HL-60 (cell line): Measurements from ENCODE around the gene FOS.

ENCODE experiments used
- DNase-seq, 2 experiments: peaks; one replicate each; pipeline ENCODE4 v3.0.0-alpha.2; 2010 to 2020; ENCODE audit warnings: low read depth in 1 of 2, low spot score in 1 of 2
- H3K27ac ChIP-seq: fragments of 250-450 bp; sonication (Bioruptor Pico); replicated peaks from 2 replicates; pipeline ENCODE4 v1.5.1; 2020; ENCODE audit warnings: mild to moderate bottlenecking, moderate library complexity
- H3K27me3 ChIP-seq: fragments of 250-450 bp; sonication (Bioruptor Pico); 2 replicates; pipeline ENCODE4 v1.5.1; 2021; ENCODE audit warnings: mild to moderate bottlenecking, moderate library complexity; ENCODE audit not compliant: insufficient read depth, poor library complexity, severe bottlenecking
- H3K4me3 ChIP-seq: replicated peaks from 2 replicates; pipeline ENCODE4 v1.5.1; 2011; ENCODE audit warnings: mild to moderate bottlenecking, control low read depth, low read length; ENCODE audit not compliant: insufficient read depth
- CTCF ChIP-seq: IDR thresholded peaks from one replicate; pipeline ENCODE4 v1.5.1; 2011; ENCODE audit warnings: low read length, control low read depth, inconsistent platforms; ENCODE audit not compliant: insufficient read depth
- GABPA ChIP-seq: IDR thresholded peaks from 2 replicates; pipeline ENCODE4 v1.6.1; 2012; ENCODE audit warnings: low read depth
- POLR2AphosphoS5 ChIP-seq: IDR thresholded peaks from 2 replicates; pipeline ENCODE4 v1.6.1; 2012; ENCODE audit warnings: low read depth
- REST ChIP-seq: IDR thresholded peaks from 2 replicates; pipeline ENCODE4 v1.6.1; 2012; ENCODE audit warnings: low read depth; ENCODE audit not compliant: insufficient replicate concordance
- SPI1 ChIP-seq: IDR thresholded peaks from 2 replicates; pipeline ENCODE4 v1.6.1; 2012; ENCODE audit warnings: low read depth, mild to moderate bottlenecking, borderline replicate concordance

Gene FOS

GRCh38 chr14:75274899-75275569 is 3.6 kb upstream of the FOS start:
- DNase-seq: peak in 1 of 2 experiments; percentile 92
- Histone ChIP-seq H3K27me3 (no peaks in the 10 kb centered on the region), H3K27ac (peak overlapping the region; percentile 86), H3K4me3 (no peak overlapping the region)
- no peak for TF ChIP-seq GABPA
- no peak for TF ChIP-seq CTCF
- peak; percentile 63 for TF ChIP-seq POLR2AphosphoS5
- peak; percentile 89 for TF ChIP-seq SPI1

- TF ChIP-seq CTCF (no peak), POLR2AphosphoS5 (no peak), SPI1 (no peak), GABPA (no peak), REST (no peak)
- no peak for DNase-seq
- Histone ChIP-seq H3K27ac (peak overlapping the region; percentile 86), H3K4me3 (no peak overlapping the region), H3K27me3 (no peaks in the 10 kb centered on the region)
Observed at GRCh38 chr14:75275598-75275997, 3.0 kb upstream of the FOS start.

GRCh38 chr14:75277008-75277814 is 1.4 kb upstream of the FOS start:
- peak overlapping the region; percentile 90 for H3K27ac ChIP-seq
- H3K27me3 ChIP-seq: no peaks in the 10 kb centered on the region
- H3K4me3 ChIP-seq: peak overlapping the region; percentile 38
- peak in 1 of 2 experiments; percentile 68 for DNase-seq
- TF ChIP-seq SPI1: no peak
- TF ChIP-seq REST: no peak
- TF ChIP-seq GABPA: no peak
- peak; percentile 28; the same call in 1 of the 2 replicates for TF ChIP-seq POLR2AphosphoS5
- TF ChIP-seq CTCF: no peak
